ENCODE data around the gene AMBRA1. TPM values are rescaled to one million over a fixed set of nuclear protein-coding genes. Genes with fewer than 3 reads are reported as not detected.
A peak's percentile ranks its signal among the peaks of the same experiment; 100 is the strongest.

Gene AMBRA1
- total RNA-seq, 6 donors from 2014 or later: 22.9 to 55.7 (median 33.2) TPM

GRCh38 chr11:46350695-46351094 lies 243.1 kb downstream of the AMBRA1 start:
- TF ChIP-seq EP300 (IDR thresholded peaks at IDR 0.05) (no peak), POLR2A (IDR thresholded peaks at IDR 0.05) (no peak), POLR2AphosphoS5 (IDR thresholded peaks at IDR 0.05) (no peak), CTCF (IDR thresholded peaks at IDR 0.05) (no peak)
- H3K4me1 ChIP-seq: peaks cover 55 to 76% (median 61%) of the 10 kb centered on the region in 4 donors
- peak overlapping the region in 1 of 4 donors; percentile 40 for H3K27ac ChIP-seq
- DNase-seq (no peak), ATAC-seq (ENCODE audit: low FRiP score in 2 of 2) (no peak)
- 44 to 56% methylated on average over 3 of the region's 3 CpGs for whole genome bisulfite sequencing, 2 donors
- no peaks in the 10 kb centered on the region for H3K27me3 ChIP-seq
- H3K9me3 ChIP-seq: no peaks in the 10 kb centered on the region
- H3K4me3 ChIP-seq: no peak overlapping the region
- H3K36me3 ChIP-seq: peaks cover 0 to 11% (median 0%) of the 10 kb centered on the region in 4 donors

GRCh38 chr11:46348566-46349401 lies 245.0 kb downstream of the AMBRA1 start:
- no peak for DNase-seq
- TF ChIP-seq EP300 (IDR thresholded peaks at IDR 0.05): no peak
- TF ChIP-seq POLR2AphosphoS5 (IDR thresholded peaks at IDR 0.05): peak in 1 of 2 donors; percentile 23
- Histone ChIP-seq H3K36me3 (peaks cover 0 to 3% (median 0%) of the 10 kb centered on the region in 4 donors), H3K27me3 (no peaks in the 10 kb centered on the region), H3K4me3 (peak overlapping the region in 3 of 4 donors; percentile 61 to 95 (median 84)), H3K9me3 (no peaks in the 10 kb centered on the region), H3K4me1 (peaks cover 55 to 92% (median 67%) of the 10 kb centered on the region in 4 donors), H3K27ac (peak overlapping the region; percentile 48 to 90 (median 80))
- ATAC-seq (ENCODE audit: low FRiP score in 2 of 2): no peak
- 51 to 56% methylated on average over 14 to 16 of the region's 18 CpGs for WGBS, 2 donors

DNA sequence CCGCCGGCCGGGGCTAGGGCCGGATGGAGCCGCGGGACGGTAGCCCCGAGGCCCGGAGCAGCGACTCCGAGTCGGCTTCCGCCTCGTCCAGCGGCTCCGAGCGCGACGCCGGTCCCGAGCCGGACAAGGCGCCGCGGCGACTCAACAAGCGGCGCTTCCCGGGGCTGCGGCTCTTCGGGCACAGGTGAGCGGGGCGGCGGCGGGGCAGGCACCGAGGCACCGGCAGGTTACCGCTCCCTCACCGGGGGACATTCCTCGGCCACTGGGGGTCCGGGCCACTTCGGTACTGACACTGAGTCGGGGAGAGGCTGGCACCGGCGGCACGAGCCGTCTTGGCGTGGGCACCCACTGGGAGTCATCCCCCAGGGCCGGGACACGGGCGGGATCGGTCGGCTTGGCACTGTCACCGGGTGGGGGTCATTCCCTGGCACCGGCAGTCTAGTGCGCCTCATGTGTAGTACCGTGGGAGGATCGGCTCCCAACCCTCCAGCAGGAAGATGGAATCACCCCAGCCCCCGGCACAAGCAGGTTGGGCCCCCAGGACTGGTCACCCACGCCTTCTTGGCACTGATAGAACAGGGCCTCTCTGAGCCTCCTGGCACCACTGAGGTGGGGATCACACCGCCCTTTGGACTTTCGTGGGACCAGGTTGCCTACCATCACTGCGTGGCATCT lies 246.0 kb downstream of the AMBRA1 start:
- peak overlapping the region; percentile 48 to 90 (median 80) for H3K27ac ChIP-seq
- TF ChIP-seq CTCF (IDR thresholded peaks at IDR 0.05): no peak
- no peak for TF ChIP-seq EP300 (IDR thresholded peaks at IDR 0.05)
- no peak for TF ChIP-seq POLR2A (IDR thresholded peaks at IDR 0.05)
- TF ChIP-seq POLR2AphosphoS5 (IDR thresholded peaks at IDR 0.05): no peak
- peaks cover 46 to 92% (median 69%) of the 10 kb centered on the region in 4 donors for H3K4me1 ChIP-seq
- H3K36me3 ChIP-seq: no peaks in the 10 kb centered on the region
- H3K27me3 ChIP-seq: no peaks in the 10 kb centered on the region
- WGBS, 2 donors: 26 to 47% methylated on average over 7 to 31 of the region's 63 CpGs
- H3K9me3 ChIP-seq: no peaks in the 10 kb centered on the region
- peak overlapping the region; percentile 44 to 95 (median 72) for H3K4me3 ChIP-seq
- DNase-seq (no peak), ATAC-seq (ENCODE audit: low FRiP score in 2 of 2) (no peak)

- Histone ChIP-seq H3K27ac (peak within 1 kb of the TSS; percentile 75 to 90 (median 85)), H3K9me3 (no peaks in the 10 kb centered on the region), H3K4me3 (peak within 1 kb of the TSS; percentile 44 to 95 (median 72)), H3K4me1 (peaks cover 44 to 92% (median 69%) of the 10 kb centered on the region in 4 donors), H3K27me3 (no peaks in the 10 kb centered on the region), H3K36me3 (no peaks in the 10 kb centered on the region)
- TF ChIP-seq EP300 (IDR thresholded peaks at IDR 0.05): no peak
- peak in 1 of 4 donors; percentile 45 for TF ChIP-seq POLR2A (IDR thresholded peaks at IDR 0.05)
- TF ChIP-seq CTCF (IDR thresholded peaks at IDR 0.05): peak; percentile 98 to 100 (median 100)
- peak; percentile 49 to 62 for TF ChIP-seq POLR2AphosphoS5 (IDR thresholded peaks at IDR 0.05)
- ATAC-seq (ENCODE audit: low FRiP score in 2 of 2) (peak; percentile 95 to 96), DNase-seq (peak; percentile 94 to 98)
- 8 to 33% methylated on average over 22 to 26 of the region's 80 CpGs for WGBS, 2 donors
Measured at GRCh38 chr11:46346886-46347636, 246.8 kb downstream of the AMBRA1 start, which contains the start of gene DGKZ. Gene DGKZ (plus strand): TSS chr11:46347463. CDS start chr11:46347660, 197 bp downstream.

Small RNAs within 50 kb of the gene (small RNA-seq; reads per million reads assigned to genes)
- gene MIR3160-1 (0 reads per million in 4 donors), gene MIR4688 (0 reads per million in 4 donors)

Other genes starting within 250 kb of the AMBRA1 start
- 100 to 1,000 TPM in 2 of 6 donors, 10 to 100 TPM in 4; 55.1 to 145 (median 65.5) TPM for gene DGKZ, start 246.6 kb downstream of the AMBRA1 start, total RNA-seq
- gene MDK, start 212.4 kb downstream of the AMBRA1 start, total RNA-seq: 10 to 100 TPM in 5 of 6 donors, not detected in 1; 14.3 to 44.8 (median 34.1) TPM
- gene CHRM4, start 202.2 kb downstream of the AMBRA1 start, total RNA-seq: 1 to 10 TPM in 1 of 6 donors, under 1 TPM in 3, not detected in 2; 0.34 to 1.4 (median 0.53) TPM
- 1 to 10 TPM; 1.8 to 5.5 (median 3.3) TPM for gene HARBI1, start 23.2 kb upstream of the AMBRA1 start, total RNA-seq
- gene ATG13, start 23.5 kb upstream of the AMBRA1 start, total RNA-seq: 100 to 1,000 TPM in 1 of 6 donors, 10 to 100 TPM in 5; 54.9 to 122 (median 64.9) TPM
- gene ARHGAP1, start 106.6 kb upstream of the AMBRA1 start, total RNA-seq: 10 to 100 TPM; 33.8 to 81.8 (median 50.7) TPM
- 10 to 100 TPM in 3 of 6 donors, 1 to 10 TPM in 3; 5.3 to 17.2 (median 10.5) TPM for gene ZNF408, start 107.0 kb upstream of the AMBRA1 start, total RNA-seq
- gene F2, start 125.2 kb upstream of the AMBRA1 start, total RNA-seq: under 1 TPM in 2 of 6 donors, not detected in 4; 0.37 to 0.40 TPM

Data from upper lobe of left lung (tissue), 6 donors.